AG04449 (cell line): ENCODE data around the gene TMEM176A.

Experiments used
- CTCF ChIA-PET: fragments of 350-600 bp; formaldehyde crosslinking; extraction: SDS; loops from one replicate; lab custom pipeline; 2021; ENCODE audit warnings: antibody characterized with exemption; lab: Yijun Ruan, JAX
- POLR2A ChIA-PET: fragments of 400-600, 350-600 bp; formaldehyde crosslinking; extraction: SDS; loops from one replicate; lab custom pipeline; 2020; ENCODE audit warnings: antibody characterized with exemption, inconsistent platforms; lab: Yijun Ruan, JAX
- DNase-seq: peaks from one replicate; pipeline ENCODE4 v3.0.0-alpha.2; 2010; ENCODE audit warnings: low read depth, low spot score
- H3K4me3 ChIP-seq: 2 replicates; pipeline ENCODE4 v1.5.1; 2011; ENCODE audit warnings: low read depth, mild to moderate bottlenecking, control low read depth, low read length
- CTCF ChIP-seq: IDR thresholded peaks from one replicate; pipeline ENCODE4 v1.5.1; 2011; ENCODE audit warnings: mild to moderate bottlenecking, moderate library complexity, low read length, control low read depth, inconsistent platforms; ENCODE audit not compliant: insufficient read depth; ENCODE audit errors: missing control alignments

The TMEM176A gene

GRCh38 chr7:150830937-150831336, 30.4 kb downstream of the TMEM176A start:
- no peak overlapping the region for H3K4me3 ChIP-seq
- ChIA-PET POLR2A (no interaction called here), CTCF (no interaction called here)
- TF ChIP-seq CTCF, result no peak
- DNase-seq, result no peak

- CTCF ChIA-PET, result no interaction called here
- H3K4me3 ChIP-seq, result no peak overlapping the region
- DNase-seq, result no peak
- no peak for TF ChIP-seq CTCF
- POLR2A ChIA-PET, result no interaction called here
These were observed 31.3 kb downstream of the TMEM176A start for GRCh38 chr7:150831851-150832250.

GRCh38 chr7:150835019-150835418, 34.5 kb downstream of the TMEM176A start:
- no peak for DNase-seq
- CTCF ChIA-PET, result no interaction called here
- no peak overlapping the region for H3K4me3 ChIP-seq
- POLR2A ChIA-PET, result no interaction called here
- no peak for TF ChIP-seq CTCF

GRCh38 chr7:150835702-150836280, 35.2 kb downstream of the TMEM176A start:
- TF ChIP-seq CTCF, result no peak
- CTCF ChIA-PET, result no interaction called here
- POLR2A ChIA-PET, result no interaction called here

GRCh38 chr7:150838965-150839650, 38.5 kb downstream of the TMEM176A start:
- ChIA-PET CTCF (no interaction called here), POLR2A (no interaction called here)
- TF ChIP-seq CTCF, result no peak
- no peak overlapping the region for H3K4me3 ChIP-seq
- no peak for DNase-seq

More at GRCh38 chr7:150835702-150836280, 35.2 kb downstream of the TMEM176A start:
- no peak overlapping the region for H3K4me3 ChIP-seq
- no peak for DNase-seq

GRCh38 chr7:150842018-150842417, 41.4 kb downstream of the TMEM176A start:
- POLR2A ChIA-PET, result no interaction called here
- no peak for DNase-seq
- CTCF ChIA-PET, result no interaction called here
- no peak overlapping the region for H3K4me3 ChIP-seq
- no peak for TF ChIP-seq CTCF
